BJ (cell line): ENCODE measurements around the gene FLAD1. TPM values are rescaled to one million over a fixed set of nuclear protein-coding genes. Genes with fewer than 3 reads are reported as not detected.

ENCODE experiments used
- CTCF ChIA-PET: fragments of 350-600 bp; formaldehyde crosslinking; extraction: SDS; loops from one replicate; lab custom pipeline; 2021; ENCODE audit warnings: antibody characterized with exemption, inconsistent platforms; lab: Yijun Ruan, JAX
- POLR2A ChIA-PET: fragments of 300-600 bp; sonication (Branson Sonifier 250); formaldehyde crosslinking; extraction: SDS; loops from one replicate; lab custom pipeline; 2021; ENCODE audit warnings: antibody characterized with exemption; lab: Charles Lee
- DNase-seq: peaks from one replicate; pipeline ENCODE4 v3.0.0-alpha.2; 2011; ENCODE audit warnings: low read depth
- H3K27me3 ChIP-seq: 2 replicates; pipeline ENCODE4 v1.6.0; 2011; ENCODE audit warnings: low read length; ENCODE audit not compliant: control insufficient read depth, insufficient read depth
- H3K36me3 ChIP-seq: 2 replicates; pipeline ENCODE4 v1.5.1; 2011; ENCODE audit warnings: low read length; ENCODE audit not compliant: control insufficient read depth, insufficient read depth
- H3K4me3 ChIP-seq: 2 replicates; pipeline ENCODE4 v1.5.1; 2011; ENCODE audit warnings: low read depth, mild to moderate bottlenecking, control low read depth, low read length
- polyA plus RNA-seq: library from polyadenylated mRNA; depleted of rRNA; stranded (reverse); fragments of >200 nt; gene quantifications from 2 replicates; pipeline ENCODE4 v1.2.3, GENCODE V29; 2011
- TF ChIP-seq, protein P1 (sequence below): IDR thresholded peaks from 2 replicates; pipeline ENCODE4 v1.5.1; 2011; ENCODE audit warnings: low read depth, mild to moderate bottlenecking, control low read depth, inconsistent platforms, low read length, moderate library complexity; ENCODE audit not compliant: insufficient read depth

The FLAD1 gene
- polyA plus RNA-seq, 1 experiment = 40.5 TPM

DNA sequence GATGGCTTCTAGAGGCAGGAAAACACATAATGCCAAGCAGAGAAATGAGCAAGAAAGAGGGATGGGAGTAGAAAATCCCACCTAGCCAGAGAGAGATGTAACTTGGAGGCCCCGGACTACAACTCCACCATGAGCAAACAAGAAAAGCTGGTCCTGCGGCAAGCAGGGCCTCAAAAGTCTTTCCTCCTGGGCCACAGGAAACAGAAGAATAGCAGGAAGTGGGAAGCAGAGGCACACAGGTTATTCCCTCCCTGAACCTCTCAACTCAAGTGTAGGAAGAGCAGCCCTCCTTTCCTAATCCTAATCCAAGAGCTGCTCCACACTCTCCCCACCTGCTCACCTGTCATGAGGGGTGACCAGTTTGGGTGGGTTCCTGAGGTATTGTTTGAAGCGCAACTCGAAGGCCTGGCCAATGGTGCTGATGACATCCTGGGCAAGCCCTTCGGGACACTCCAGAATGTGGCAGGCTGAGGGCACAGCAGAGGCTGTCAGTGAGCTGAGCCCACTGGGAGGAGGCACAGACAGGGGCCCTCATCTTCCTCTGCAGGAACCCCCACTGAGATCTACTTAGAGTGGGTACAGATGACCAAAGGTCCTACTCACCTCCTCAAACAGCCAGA, 15.7 kb upstream of the FLAD1 start:
- CTCF ChIA-PET = interaction anchor here (1.5 to 5.4 kb wide), 3 partner anchors 11 to 50 kb away, joined by 9 to 40 read pairs (median 10); partner anchors contain the start of gene PBXIP1
- no peak for DNase-seq
- POLR2A ChIA-PET = no interaction called here
- Histone ChIP-seq H3K36me3 (peaks cover 37% of the 10 kb centered on the region), H3K27me3 (no peaks in the 10 kb centered on the region), H3K4me3 (no peak overlapping the region)
- TF ChIP-seq, protein P1, sequence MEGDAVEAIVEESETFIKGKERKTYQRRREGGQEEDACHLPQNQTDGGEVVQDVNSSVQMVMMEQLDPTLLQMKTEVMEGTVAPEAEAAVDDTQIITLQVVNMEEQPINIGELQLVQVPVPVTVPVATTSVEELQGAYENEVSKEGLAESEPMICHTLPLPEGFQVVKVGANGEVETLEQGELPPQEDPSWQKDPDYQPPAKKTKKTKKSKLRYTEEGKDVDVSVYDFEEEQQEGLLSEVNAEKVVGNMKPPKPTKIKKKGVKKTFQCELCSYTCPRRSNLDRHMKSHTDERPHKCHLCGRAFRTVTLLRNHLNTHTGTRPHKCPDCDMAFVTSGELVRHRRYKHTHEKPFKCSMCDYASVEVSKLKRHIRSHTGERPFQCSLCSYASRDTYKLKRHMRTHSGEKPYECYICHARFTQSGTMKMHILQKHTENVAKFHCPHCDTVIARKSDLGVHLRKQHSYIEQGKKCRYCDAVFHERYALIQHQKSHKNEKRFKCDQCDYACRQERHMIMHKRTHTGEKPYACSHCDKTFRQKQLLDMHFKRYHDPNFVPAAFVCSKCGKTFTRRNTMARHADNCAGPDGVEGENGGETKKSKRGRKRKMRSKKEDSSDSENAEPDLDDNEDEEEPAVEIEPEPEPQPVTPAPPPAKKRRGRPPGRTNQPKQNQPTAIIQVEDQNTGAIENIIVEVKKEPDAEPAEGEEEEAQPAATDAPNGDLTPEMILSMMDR = no peak

DNA sequence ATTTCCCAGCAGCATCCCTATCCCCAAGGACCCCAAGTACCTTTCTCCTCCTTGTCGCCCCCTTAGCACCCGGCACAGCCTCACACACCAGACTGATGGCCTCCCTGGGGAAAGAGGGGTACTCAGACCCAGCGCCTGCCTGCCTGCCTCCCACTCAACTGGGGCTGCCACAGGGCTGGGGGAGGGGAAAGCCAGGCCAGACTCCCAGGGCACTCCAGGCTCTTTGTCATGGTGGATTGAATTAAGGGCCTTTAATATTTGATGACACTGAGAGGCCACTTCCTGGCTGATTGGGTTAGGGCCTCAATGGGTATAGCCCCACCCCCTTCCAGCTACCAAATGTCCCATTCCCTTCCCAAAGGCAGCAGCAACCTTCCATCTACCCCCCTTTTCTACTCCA, 14.4 kb upstream of the FLAD1 start:
- TF ChIP-seq, protein P1 = no peak
- CTCF ChIA-PET = interaction anchor here (1.0 to 5.4 kb wide), 7 partner anchors 7 to 102 kb away, joined by 3 to 40 read pairs (median 16); partner anchors contain the start of genes ADAM15, PBXIP1 and PYGO2
- H3K36me3 ChIP-seq = peaks cover 32% of the 10 kb centered on the region
- no peak for DNase-seq
- H3K4me3 ChIP-seq = peak overlapping the region; percentile 73
- POLR2A ChIA-PET = no interaction called here
- no peaks in the 10 kb centered on the region for H3K27me3 ChIP-seq

DNA sequence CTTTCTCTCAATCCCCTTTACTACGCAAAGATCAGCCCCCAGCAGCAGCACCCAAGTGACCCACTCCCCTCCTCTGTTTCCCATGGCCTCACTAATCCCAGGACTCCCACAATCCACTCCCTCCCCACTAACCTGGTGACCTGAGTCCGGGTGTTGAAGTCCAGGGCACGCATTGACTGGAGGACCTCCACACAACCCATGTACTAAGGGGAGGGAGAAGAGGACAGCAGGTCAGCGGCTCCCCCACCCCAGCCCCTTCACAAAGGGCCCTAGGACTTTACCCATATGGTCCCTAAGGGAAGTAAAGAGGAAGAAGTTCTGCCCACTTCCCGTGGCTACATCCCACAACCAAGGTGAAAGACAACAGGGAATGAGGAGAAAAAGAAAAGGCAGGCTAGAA, 13.9 kb upstream of the FLAD1 start:
- no peak for DNase-seq
- Histone ChIP-seq H3K36me3 (peaks cover 30% of the 10 kb centered on the region), H3K4me3 (peak overlapping the region; percentile 73), H3K27me3 (no peaks in the 10 kb centered on the region)
- ChIA-PET CTCF (interaction anchor here (0.5 to 5.4 kb wide), 9 partner anchors 8 to 101 kb away, joined by 3 to 40 read pairs (median 14); partner anchors contain the start of genes ADAM15, PBXIP1 and PYGO2), POLR2A (interaction anchor here (0.6 kb wide), 1 partner anchor 10 kb away, joined by 5 read pairs; no protein-coding TSS in a partner anchor)
- TF ChIP-seq, protein P1 = no peak

DNA sequence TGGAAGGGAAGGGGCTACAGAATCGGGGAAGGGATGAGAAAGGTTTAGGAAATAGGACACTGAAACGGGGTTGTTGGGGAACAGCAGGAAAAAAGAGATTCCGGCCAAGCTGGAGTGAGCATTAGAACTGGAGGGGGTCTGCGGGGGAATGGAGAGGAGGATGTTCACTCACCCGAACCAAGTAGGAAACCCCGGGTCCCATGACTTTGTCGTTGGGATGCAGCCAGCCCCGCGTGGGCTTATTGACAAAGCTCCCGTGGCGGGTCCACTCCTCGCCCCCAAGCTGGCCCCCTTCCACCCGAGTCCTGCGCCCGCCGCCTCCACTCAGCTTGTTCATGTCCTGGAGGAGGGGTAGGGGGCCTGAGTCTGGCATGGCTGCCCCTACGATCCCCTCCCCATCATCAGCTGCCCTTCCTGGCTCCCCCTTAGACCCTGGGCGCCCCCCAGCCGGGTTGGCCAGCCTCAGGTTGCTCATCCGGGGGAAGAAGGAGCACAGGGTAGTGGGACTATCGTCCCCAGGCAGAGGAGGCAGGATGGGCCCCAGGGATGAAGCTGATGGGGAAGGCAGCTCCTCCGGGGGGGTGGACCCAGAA, 13.2 kb upstream of the FLAD1 start:
- ChIA-PET CTCF (interaction anchor here (0.6 to 5.4 kb wide), 10 partner anchors 8 to 1438 kb away, joined by 3 to 40 read pairs (median 10); partner anchors contain the start of genes PBXIP1 and PYGO2), POLR2A (interaction anchor here (0.6 to 0.7 kb wide), 3 partner anchors 10 to 26 kb away, joined by 3 to 10 read pairs (median 5); no protein-coding TSS in a partner anchor)
- Histone ChIP-seq H3K27me3 (no peaks in the 10 kb centered on the region), H3K4me3 (peak overlapping the region; percentile 73), H3K36me3 (peaks cover 26% of the 10 kb centered on the region)
- DNase-seq = no peak
- TF ChIP-seq, protein P1 = no peak
